ENCODE data around the gene HOXA3.

The HOXA3 gene

GRCh38 chr7:27111751-27112277 lies 40.6 kb downstream of the HOXA3 start:
- DNase-seq: no peak

- no peak for DNase-seq
Measured at GRCh38 chr7:27111042-27111750, 41.2 kb downstream of the HOXA3 start.

DNA sequence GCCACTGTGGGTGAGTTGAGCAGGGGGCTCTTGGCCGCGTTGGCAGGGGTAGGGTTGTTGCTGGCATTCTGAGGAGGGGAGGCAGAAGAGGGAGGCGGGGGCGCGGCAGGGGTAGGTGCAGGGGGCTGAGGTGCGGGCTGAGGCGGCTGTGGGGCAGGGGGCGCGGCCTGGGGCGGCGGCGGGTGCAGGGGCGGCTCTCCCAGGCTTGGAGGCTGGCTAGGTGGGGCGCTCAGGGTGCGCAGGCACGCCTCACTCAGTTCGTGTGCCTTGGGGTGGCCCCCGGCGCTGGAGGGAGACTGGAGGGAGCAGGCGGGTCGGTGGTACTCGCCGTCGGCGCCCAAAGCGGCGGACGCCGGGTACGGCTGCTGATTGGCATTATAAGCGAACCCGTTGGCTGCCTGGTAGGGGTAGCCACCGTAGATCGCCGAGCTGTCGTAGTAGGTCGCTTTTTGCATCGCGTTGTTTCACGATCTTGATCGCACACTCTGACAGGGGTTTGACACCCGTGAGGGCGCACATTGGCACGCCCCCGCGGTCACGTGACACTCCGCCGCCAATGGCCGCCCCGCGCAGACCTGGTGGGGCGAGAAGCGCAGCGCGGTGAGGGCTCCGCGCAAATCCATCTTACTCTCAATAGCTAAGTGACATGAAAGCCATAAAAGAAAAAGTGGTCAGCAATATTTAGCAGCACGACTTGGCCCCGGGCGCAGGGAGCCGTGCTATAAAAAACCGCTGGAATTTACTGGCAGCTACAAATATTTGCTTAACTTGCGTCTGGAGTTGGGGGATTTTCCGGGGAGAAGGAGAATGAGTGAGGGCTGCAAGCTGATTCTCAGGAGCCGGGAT lies 42.0 kb downstream of the HOXA3 start:
- no peak for DNase-seq

- DNase-seq: no peak
Measured at GRCh38 chr7:27109466-27110185, 42.8 kb downstream of the HOXA3 start.

DNA sequence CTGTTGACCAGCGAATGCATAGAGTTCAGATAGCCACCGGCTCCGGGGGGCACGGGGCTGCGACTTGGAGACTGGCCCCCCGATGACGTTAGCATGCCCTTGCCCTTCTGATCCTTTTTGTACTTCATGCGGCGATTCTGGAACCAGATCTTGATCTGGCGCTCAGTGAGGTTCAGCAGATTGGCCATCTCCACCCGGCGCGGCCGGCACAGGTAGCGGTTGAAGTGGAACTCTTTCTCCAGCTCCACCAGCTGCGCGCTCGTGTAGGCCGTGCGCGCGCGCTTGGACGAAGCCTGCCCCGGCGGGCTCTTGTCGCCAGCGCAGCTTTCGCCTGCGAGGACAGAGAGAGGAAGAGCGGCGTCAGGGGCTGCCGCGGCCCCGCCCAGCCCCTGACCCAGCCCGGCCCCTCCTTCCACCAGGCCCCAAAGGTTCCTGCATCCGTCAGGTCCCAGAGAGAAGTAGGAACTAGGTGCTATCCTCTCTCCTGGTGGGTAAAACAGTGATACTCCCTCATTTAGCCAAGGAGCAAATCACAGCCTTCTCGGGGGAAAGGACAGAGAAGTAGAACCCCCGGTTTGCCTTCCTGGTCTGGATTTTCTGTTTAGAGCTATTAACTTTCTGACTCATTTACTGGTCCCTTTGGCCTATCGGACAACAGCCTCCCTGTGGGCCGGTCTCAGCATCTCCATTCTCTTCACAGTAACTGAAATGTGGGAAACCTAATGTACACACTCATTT lies 43.8 kb downstream of the HOXA3 start:
- DNase-seq: no peak

DNA sequence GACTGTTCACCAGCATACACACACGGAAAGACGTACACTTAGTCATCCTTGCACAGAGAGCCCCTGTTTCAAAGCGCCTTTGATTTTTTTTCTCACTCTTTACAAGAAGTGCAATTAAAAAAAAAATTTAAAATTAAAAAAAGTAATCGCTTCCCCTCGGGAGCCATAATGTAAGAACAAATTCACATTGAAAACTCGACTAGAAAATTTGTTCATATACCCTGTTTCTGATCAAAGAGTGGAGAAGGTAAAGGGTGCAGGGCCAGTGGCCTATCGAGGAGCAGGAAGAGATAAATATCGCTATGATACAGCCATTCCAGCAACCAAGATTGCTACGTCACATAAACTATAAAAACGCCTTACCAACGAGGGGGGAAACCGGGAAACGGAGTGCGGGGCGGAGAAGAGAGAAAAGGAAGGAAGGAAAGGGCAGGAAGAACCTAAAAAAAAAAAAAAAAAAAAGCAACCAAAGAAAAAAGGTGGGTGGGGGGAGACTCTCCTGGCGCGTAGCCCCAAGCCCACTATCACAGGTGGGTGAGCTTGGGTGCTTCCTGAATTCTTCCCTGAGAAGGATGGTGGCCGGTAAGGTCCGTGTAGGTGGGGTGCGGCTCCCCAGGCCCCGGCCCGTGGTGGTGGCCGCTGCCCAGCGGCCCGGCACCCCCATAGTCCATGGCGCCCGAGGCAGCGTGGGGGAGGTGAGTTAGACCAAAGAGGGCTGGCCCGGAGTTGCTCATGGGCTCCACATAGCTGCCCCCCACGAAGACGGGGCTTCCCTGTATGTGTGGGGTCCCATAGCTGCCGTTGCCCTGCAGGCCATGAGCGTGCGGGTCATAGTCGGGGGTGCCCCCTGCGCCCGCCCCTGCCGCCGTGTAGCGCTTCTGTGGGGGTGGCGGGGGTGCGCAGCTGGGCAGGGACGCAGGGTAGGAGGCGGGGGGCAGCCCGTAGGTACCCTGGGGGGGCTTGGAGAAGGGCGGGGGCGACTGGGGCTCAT lies 44.7 kb downstream of the HOXA3 start:
- DNase-seq: no peak

DNA sequence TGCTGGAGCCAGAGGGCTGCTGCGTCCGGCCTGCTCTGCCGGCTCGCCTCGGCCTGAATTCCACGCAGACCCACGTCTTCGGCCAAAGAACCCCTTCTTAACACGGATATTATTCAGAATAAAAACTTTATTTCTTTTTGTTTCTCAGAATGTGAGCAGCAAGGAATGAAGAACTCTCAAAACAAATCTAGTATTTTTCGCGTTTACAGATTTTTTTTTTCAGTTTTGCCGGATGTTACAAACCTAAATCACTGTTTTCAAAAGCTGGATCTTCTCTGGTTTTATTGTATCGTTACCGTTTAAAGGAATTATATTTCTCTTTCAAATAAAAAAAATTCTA lies 45.5 kb downstream of the HOXA3 start:
- DNase-seq: no peak

DNA sequence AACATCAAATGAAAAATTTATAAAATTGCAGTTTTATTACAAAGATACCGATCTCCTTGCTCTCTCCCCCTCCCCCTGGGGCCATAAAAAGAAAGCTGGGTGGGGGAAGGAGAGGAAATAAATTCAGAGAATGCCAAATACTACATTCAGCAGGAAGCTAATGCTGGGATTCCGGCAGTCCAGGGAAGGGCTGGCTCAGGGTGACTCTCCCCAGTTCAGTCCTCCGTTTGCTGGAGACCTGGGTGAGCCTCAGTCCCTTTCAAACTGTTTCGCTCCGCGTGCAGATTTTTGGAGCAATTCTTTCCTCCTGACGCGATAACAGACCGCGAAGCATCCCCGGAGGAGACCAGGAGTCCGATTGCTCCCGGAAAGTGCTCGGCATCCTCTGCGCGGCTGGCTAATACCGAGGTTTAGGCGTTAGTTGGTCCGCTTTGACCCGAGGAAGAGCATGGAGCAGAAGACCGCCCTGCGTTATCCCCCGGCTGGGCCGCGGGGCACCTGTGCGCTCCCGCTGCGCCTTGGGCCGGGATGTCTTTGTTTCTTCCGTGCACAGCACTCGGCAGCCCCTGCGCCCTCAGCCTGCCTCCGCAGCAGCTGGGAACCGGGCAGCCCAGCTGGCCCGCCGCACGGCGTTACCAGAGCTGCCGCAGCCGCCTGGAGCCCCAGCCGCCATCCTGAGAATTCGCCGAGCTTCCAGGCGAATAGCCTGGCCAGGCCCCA lies 46.0 kb downstream of the HOXA3 start:
- no peak for DNase-seq

GRCh38 chr7:27105301-27106031 lies 46.9 kb downstream of the HOXA3 start:
- no peak for DNase-seq

DNA sequence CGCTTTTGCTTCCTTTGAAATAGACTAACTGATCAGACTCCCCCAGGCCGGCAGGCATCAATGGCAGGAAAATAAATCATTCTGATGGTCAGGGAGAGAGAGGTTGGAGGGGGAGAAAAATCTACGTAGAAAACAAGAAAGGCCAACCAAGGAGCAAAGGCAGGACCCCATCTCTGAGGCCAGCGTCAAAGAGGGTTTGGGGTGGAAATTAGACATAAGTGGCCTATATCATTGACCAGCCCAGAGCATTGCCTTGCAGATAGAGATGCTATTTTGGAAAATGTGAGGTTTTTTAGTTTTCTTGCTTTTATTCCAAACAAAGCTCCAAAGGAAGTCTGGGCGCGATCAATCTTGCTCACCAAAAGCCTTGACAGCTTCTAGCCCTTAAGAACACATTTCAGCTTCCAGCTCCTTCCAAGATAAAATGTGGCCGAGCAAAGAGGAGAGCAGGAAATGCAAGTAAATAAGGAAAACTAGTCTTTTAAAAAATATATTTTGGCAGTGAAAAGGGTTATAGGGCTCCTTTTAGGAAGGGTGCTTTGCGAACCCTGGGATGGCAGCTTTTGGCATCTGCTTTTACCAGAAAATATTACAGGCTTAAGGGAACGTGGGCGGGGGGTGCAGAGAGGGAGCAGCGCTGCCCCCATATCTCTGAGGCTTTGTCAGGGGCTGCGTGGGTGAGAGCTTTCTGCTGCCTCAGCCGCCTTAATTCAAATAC lies 47.9 kb downstream of the HOXA3 start:
- DNase-seq: no peak

DNA sequence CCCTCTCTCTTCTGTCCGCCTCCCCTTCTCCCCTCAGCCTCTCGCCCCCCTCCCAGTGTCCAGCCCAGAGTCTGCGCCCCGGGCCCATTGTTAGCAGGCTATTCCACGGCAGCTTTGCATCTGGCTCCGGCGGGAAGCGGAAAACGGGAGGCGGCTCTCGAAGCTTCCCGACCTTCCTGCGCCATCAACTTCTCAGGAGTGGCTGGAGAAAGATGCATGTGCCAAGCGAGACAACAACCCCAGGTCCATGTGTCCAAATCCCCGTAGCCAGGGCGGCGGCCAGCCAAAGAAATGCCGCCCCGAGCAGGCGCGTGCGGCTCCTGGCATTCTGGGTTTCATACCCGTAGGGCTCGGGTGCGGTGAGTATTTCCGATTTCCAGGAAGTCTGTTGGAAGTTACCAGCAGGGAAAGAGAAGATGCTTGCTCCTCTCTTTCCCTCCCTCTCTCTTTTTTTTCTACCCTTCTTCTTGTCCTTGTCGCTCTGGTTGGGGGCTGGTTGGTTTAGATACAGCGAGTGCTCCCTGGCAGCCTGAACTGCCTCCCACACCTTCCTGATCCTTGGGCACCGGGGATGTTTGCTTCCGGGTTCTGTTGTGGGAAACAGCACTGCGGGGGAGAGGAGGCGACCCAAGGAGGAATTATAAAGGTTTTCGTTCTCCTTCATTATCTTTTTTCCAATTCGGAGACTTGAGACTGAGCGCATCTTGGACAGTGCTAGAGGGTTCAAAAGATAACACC lies 48.7 kb downstream of the HOXA3 start:
- DNase-seq: no peak

DNA sequence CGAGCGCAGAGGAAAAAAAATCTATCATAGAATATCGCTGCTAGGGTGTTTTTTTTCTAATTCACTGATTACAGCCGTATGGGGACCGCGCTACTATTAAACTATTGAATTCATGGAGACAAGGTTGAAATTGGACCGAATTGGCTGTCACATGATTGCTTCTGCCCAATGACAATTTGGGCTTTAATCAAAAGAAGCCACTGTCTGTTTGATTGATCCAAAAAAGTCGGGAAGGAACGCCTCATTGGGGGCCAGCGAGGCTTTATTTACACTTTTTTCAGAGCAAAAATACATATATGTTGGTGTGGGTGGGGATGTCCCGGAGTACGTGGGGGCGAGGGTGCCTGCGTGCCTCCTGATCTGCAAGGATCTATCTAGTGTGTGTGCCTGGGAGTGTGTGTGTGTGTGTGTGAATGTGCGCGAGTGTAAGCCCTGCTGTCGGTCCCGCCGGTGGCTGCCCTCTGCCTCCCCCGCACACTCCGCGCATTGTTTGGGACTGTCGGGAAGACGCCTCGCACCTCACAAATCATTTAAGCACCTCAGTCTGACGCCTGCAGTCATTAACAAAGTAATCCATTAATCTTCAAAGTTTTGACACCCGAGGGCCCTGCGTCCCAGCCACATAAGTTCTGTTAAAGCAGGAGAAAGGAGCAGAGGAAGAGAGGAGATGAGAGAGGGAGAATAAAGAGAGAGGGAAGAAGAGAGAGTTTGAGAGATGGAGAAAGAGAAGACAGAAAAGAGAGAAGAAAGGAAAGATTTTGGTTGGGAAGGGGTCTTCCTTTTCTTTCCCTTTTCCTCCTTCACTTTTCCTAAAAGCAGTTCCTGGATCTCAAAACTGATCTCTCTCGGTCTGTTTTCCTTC lies 49.6 kb downstream of the HOXA3 start, which contains the start of gene HOXA2:
TSS of gene HOXA2 (minus strand) at position 103 of the 862 bp plus-strand sequence. CDS start 183 bp downstream, outside the sequence.
- no peak for DNase-seq

- DNase-seq: no peak
Measured at GRCh38 chr7:27101957-27102580, 50.3 kb downstream of the HOXA3 start.

- no peak for DNase-seq
Measured at GRCh38 chr7:27101171-27101956, 51.0 kb downstream of the HOXA3 start.

DNA sequence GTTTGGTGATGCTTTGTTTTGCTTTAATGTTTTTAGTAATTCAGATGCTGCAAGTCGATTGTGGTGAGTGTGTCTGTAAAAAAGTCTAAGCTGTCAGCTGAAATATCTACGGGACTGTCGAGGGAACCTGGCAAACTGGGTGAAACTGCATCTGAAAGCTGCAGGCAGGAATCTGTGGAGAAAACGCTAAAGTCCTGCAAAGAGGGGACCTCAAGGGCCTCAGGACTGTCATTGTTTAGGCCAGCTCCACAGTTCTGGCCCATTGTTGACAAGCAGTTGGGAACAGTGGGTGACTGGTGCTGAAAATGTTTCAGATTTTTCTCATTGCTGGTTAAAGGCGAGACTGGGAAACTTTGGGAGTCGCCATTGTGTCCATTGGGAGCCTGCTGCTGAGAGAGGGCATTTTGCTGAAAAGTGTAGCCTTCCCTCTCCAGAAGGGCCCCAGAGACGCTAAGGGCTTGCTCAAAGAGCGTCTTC lies 51.7 kb downstream of the HOXA3 start:
- DNase-seq: no peak

Data from cerebellar nuclear complex (tissue), 1 donor.